DND-41 (cell line): ENCODE measurements around the gene HBG1.

Experiments
- ATAC-seq: fragments of 200-7000 bp; cut with Tn5 transposase; 3 replicates; pipeline ENCODE4 v1.9.1; 2021; ENCODE audit warnings: low read depth; ENCODE audit not compliant: insufficient read depth
- DNase-seq: peaks from one replicate; pipeline ENCODE4 v3.0.0-alpha.2; 2020
- H2AFZ ChIP-seq: 2 replicates; pipeline ENCODE4 v1.6.0; 2012; ENCODE audit warnings: low read depth, low read length
- H3K27ac ChIP-seq: 2 replicates; pipeline ENCODE4 v1.5.1; 2012; ENCODE audit warnings: low read length, inconsistent platforms
- H3K27me3 ChIP-seq: fragments of 200-600 bp; sonication (generic); 2 replicates; pipeline ENCODE4 v1.6.0; 2012; ENCODE audit warnings: low read length, mild to moderate bottlenecking, inconsistent platforms; ENCODE audit not compliant: insufficient read depth, poor library complexity
- H3K36me3 ChIP-seq: 2 replicates; pipeline ENCODE4 v1.5.1; 2012; ENCODE audit warnings: low read length, inconsistent platforms; ENCODE audit not compliant: insufficient read depth
- H3K4me1 ChIP-seq: 2 replicates; pipeline ENCODE4 v1.5.1; 2012; ENCODE audit warnings: mild to moderate bottlenecking, low read length; ENCODE audit not compliant: insufficient read depth
- H3K4me2 ChIP-seq: 2 replicates; pipeline ENCODE4 v1.6.0; 2012; ENCODE audit warnings: mild to moderate bottlenecking, moderate library complexity, low read length, inconsistent platforms; ENCODE audit not compliant: insufficient read depth
- H3K4me3 ChIP-seq, 2 experiments: fragments of 200-600 bp in 1 of 2; shearing (Covaris generic) in 1 of 2; 2 replicates each; pipeline ENCODE4 v1.5.1; 2012 to 2016; ENCODE audit warnings: inconsistent platforms in 2 of 2, low read length in 2 of 2, mild to moderate bottlenecking in 2 of 2, low read depth in 1 of 2, moderate library complexity in 1 of 2
- H3K79me2 ChIP-seq: 2 replicates; pipeline ENCODE4 v1.6.0; 2012; ENCODE audit warnings: low read length, inconsistent platforms; ENCODE audit not compliant: insufficient read depth
- H3K9ac ChIP-seq: 2 replicates; pipeline ENCODE4 v1.6.0; 2012; ENCODE audit warnings: low read depth, mild to moderate bottlenecking, inconsistent platforms, low read length, moderate library complexity
- H3K9me3 ChIP-seq: 2 replicates; pipeline ENCODE4 v1.5.1; 2012; ENCODE audit warnings: low read length, moderate library complexity, mild to moderate bottlenecking, inconsistent platforms; ENCODE audit not compliant: insufficient read depth, severe bottlenecking
- H4K20me1 ChIP-seq: 2 replicates; pipeline ENCODE4 v1.6.0; 2012; ENCODE audit warnings: low read length; ENCODE audit not compliant: insufficient read depth
- EZH2 ChIP-seq: IDR thresholded peaks from 3 replicates; pipeline ENCODE4 v1.6.1; 2012; ENCODE audit warnings: borderline replicate concordance, low read depth, mild to moderate bottlenecking, moderate library complexity, low read length, inconsistent platforms; ENCODE audit not compliant: severe bottlenecking
- TF ChIP-seq, protein P1 (sequence below): IDR thresholded peaks from 2 replicates; pipeline ENCODE4 v1.5.1; 2012; ENCODE audit warnings: borderline replicate concordance, low read length, moderate library complexity, mild to moderate bottlenecking; ENCODE audit not compliant: poor library complexity, severe bottlenecking; ENCODE audit errors: extremely low read depth

HBG1 gene

DNA sequence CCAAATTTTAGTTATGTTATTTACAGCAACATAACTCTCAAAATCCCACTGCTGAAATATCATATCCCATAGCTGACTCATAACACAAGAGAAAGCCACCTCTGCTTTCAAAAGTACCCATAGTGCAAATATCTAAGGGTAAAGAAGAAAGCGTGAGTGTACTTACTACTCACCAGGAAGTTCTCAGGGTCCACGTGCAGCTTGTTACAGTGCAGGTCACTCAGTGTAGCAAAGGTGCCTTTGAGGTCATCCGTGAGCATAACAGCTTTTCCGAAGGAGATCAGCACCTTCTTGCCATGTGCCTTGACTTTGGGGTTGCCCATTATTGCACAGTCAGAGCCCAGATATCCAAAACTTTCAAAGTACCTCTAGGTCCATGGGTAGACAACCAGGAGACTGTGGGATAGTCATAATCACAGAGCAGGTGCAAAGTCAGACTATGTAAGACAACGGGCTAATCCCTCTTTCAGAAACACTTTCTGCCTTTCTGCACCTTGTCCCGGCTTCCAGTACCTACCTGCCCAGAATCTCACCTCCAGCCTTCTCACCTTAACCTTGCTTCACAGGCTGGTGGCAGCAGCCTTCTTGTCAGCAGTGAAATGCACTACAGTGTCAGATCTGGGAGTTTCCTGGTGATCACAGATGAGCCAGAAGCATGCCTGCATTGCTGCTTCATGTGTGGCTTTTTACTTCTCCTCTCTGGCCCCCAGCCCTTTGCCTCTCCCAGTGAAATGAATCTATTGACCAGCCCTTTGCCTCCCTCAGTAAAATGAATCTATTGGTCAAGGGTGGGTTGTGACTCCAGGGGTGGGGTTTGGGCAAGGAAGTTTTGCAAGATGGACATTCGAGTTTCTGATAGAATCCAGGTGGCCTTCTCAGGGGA is 6.5 kb downstream of the HBG1 start:
- ATAC-seq = no peak
- H3K4me3 ChIP-seq = no peak overlapping the region
- H3K27ac ChIP-seq = no peak overlapping the region
- no peaks in the 10 kb centered on the region for H3K79me2 ChIP-seq
- H3K27me3 ChIP-seq = peaks cover 18% of the 10 kb centered on the region
- H3K4me1 ChIP-seq = no peaks in the 10 kb centered on the region
- no peak overlapping the region for H3K9ac ChIP-seq
- H3K9me3 ChIP-seq = no peaks in the 10 kb centered on the region
- no peak for TF ChIP-seq EZH2
- TF ChIP-seq, protein P1, sequence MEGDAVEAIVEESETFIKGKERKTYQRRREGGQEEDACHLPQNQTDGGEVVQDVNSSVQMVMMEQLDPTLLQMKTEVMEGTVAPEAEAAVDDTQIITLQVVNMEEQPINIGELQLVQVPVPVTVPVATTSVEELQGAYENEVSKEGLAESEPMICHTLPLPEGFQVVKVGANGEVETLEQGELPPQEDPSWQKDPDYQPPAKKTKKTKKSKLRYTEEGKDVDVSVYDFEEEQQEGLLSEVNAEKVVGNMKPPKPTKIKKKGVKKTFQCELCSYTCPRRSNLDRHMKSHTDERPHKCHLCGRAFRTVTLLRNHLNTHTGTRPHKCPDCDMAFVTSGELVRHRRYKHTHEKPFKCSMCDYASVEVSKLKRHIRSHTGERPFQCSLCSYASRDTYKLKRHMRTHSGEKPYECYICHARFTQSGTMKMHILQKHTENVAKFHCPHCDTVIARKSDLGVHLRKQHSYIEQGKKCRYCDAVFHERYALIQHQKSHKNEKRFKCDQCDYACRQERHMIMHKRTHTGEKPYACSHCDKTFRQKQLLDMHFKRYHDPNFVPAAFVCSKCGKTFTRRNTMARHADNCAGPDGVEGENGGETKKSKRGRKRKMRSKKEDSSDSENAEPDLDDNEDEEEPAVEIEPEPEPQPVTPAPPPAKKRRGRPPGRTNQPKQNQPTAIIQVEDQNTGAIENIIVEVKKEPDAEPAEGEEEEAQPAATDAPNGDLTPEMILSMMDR = no peak
- no peaks in the 10 kb centered on the region for H3K36me3 ChIP-seq
- no peak overlapping the region for H2AFZ ChIP-seq
- no peaks in the 10 kb centered on the region for H4K20me1 ChIP-seq
- DNase-seq = no peak
- H3K4me2 ChIP-seq = no peak overlapping the region

DNA sequence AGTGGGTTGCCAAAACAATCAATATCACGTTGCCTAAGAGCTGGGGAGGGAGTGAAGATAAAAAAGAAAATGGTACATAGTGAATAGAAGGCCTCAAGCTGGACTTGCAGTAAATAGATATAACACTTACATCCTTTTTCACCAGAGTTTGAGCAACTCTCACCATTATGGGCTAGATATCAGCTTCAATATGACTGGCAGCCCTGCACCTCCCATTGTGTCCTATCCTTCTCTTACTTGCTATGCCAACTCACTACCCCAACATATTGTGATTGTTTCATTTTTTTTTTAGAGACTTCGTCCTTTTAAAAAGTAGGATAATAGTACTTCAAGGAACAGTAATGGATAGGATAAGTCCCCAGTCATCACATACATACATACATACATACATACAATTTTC is 7.4 kb downstream of the HBG1 start:
- Histone ChIP-seq H3K27ac (no peak overlapping the region), H3K4me2 (no peak overlapping the region), H2AFZ (no peak overlapping the region), H3K9me3 (no peaks in the 10 kb centered on the region), H3K36me3 (no peaks in the 10 kb centered on the region), H4K20me1 (no peaks in the 10 kb centered on the region), H3K9ac (no peak overlapping the region), H3K27me3 (peaks cover 18% of the 10 kb centered on the region), H3K4me3 (no peak overlapping the region), H3K4me1 (no peaks in the 10 kb centered on the region), H3K79me2 (no peaks in the 10 kb centered on the region)
- no peak for TF ChIP-seq EZH2
- TF ChIP-seq, protein P1 = no peak
- no peak for ATAC-seq
- no peak for DNase-seq

- H3K27me3 ChIP-seq = peaks cover 18% of the 10 kb centered on the region
- H3K9ac ChIP-seq = no peak overlapping the region
- no peaks in the 10 kb centered on the region for H3K9me3 ChIP-seq
- no peaks in the 10 kb centered on the region for H3K4me1 ChIP-seq
- no peaks in the 10 kb centered on the region for H3K79me2 ChIP-seq
- DNase-seq (no peak), ATAC-seq (no peak)
- H3K4me2 ChIP-seq = no peak overlapping the region
- TF ChIP-seq, protein P1 = no peak
- no peak for TF ChIP-seq EZH2
- H3K36me3 ChIP-seq = no peaks in the 10 kb centered on the region
- H3K4me3 ChIP-seq = no peak overlapping the region
- H2AFZ ChIP-seq = no peak overlapping the region
- H4K20me1 ChIP-seq = no peaks in the 10 kb centered on the region
- H3K27ac ChIP-seq = no peak overlapping the region
These were observed 8.2 kb downstream of the HBG1 start for GRCh38 chr11:5241458-5241857.
